Thyroid gland (tissue), 4 donors: ENCODE measurements around the gene DNAH10.

ENCODE experiments used
- CTCF ChIP-seq, 6 experiments: fragments of 200-600 bp in 3 of 6; fragments of 450-650 bp in 3 of 6; sonication (generic) in 3 of 6; IDR thresholded peaks; one replicate each; pipeline ENCODE4 v1.5.1; 2016 to 2019; ENCODE audit warnings: antibody characterized with exemption in 6 of 6, mild to moderate bottlenecking in 2 of 6, inconsistent platforms in 1 of 6, moderate library complexity in 1 of 6
- POLR2A ChIP-seq, 2 donors: fragments of 450-650 bp; IDR thresholded peaks; one replicate each; pipeline ENCODE4 v1.6.1; 2017; ENCODE audit warnings: antibody characterized with exemption in 2 of 2, mild to moderate bottlenecking in 2 of 2, moderate library complexity in 1 of 2

GRCh38 chr12:123941624-123942237, 179.6 kb downstream of the DNAH10 start:
- TF ChIP-seq CTCF (IDR thresholded peaks at IDR 0.05) (no peak), POLR2A (IDR thresholded peaks at IDR 0.05) (no peak)
